GM23338 (cell line): ENCODE measurements around the gene SYNE3.

Experiments
- CREB1 ChIP-seq: fragments of 250-450 bp; sonication (Bioruptor Pico); IDR thresholded peaks from 2 replicates; pipeline ENCODE4 v1.5.0; 2020; ENCODE audit warnings: low read depth, mild to moderate bottlenecking, moderate library complexity
- EZH2 ChIP-seq: fragments of 200-600 bp; sonication (generic); IDR thresholded peaks from one replicate; pipeline ENCODE4 v1.8.0; 2017; ENCODE audit warnings: antibody characterized with exemption, mild to moderate bottlenecking, low read depth; ENCODE audit not compliant: unreplicated experiment
- EZH2phosphoT487 ChIP-seq: fragments of 200-600 bp; sonication (generic); IDR thresholded peaks from one replicate; pipeline ENCODE4 v1.8.1; 2018; ENCODE audit warnings: antibody characterized with exemption; ENCODE audit not compliant: unreplicated experiment
- JUNB ChIP-seq: IDR thresholded peaks from one replicate; pipeline ENCODE4 v1.6.1; 2016; ENCODE audit warnings: antibody characterized with exemption; ENCODE audit not compliant: unreplicated experiment
- POLR2AphosphoS5 ChIP-seq: IDR thresholded peaks from 2 replicates; pipeline ENCODE4 v1.6.1; 2016; ENCODE audit warnings: antibody characterized with exemption, low read depth
- STAT1 ChIP-seq: IDR thresholded peaks from one replicate; pipeline ENCODE4 v1.6.1; 2016; ENCODE audit warnings: antibody characterized with exemption; ENCODE audit not compliant: unreplicated experiment
- ZNF114 ChIP-seq: fragments of 250-450 bp; sonication (Bioruptor Pico); IDR thresholded peaks from 2 replicates; pipeline ENCODE4 v1.5.0; 2020; ENCODE audit warnings: mild to moderate bottlenecking, moderate library complexity
- ZNF331 ChIP-seq: fragments of 250-450 bp; sonication (Bioruptor Pico); IDR thresholded peaks from 2 replicates; pipeline ENCODE4 v1.5.0; 2020; ENCODE audit warnings: low read depth, mild to moderate bottlenecking, moderate library complexity
- TF ChIP-seq, protein P1 (sequence below), 2 experiments: fragments of 200-600 bp in 1 of 2; sonication (generic) in 1 of 2; conservative IDR thresholded peaks; 2 replicates each; pipeline versions ENCODE4 v1.5.1 to v1.6.1; 2016 to 2017; ENCODE audit warnings: antibody characterized with exemption in 2 of 2, low read depth in 2 of 2, mild to moderate bottlenecking in 2 of 2, moderate library complexity in 1 of 2
- TF ChIP-seq, protein P2 (sequence below): IDR thresholded peaks from one replicate; pipeline ENCODE4 v1.6.1; 2018; ENCODE audit warnings: antibody characterized with exemption; ENCODE audit not compliant: unreplicated experiment
- TF ChIP-seq, protein P3 (sequence below): IDR thresholded peaks from 2 replicates; pipeline ENCODE4 v1.6.1; 2016; ENCODE audit warnings: antibody characterized with exemption
- TF ChIP-seq, protein P4 (sequence below): fragments of 250-450 bp; sonication (Bioruptor Pico); IDR thresholded peaks from 2 replicates; pipeline ENCODE4 v1.5.0; 2020; ENCODE audit warnings: mild to moderate bottlenecking, moderate library complexity

DNA sequence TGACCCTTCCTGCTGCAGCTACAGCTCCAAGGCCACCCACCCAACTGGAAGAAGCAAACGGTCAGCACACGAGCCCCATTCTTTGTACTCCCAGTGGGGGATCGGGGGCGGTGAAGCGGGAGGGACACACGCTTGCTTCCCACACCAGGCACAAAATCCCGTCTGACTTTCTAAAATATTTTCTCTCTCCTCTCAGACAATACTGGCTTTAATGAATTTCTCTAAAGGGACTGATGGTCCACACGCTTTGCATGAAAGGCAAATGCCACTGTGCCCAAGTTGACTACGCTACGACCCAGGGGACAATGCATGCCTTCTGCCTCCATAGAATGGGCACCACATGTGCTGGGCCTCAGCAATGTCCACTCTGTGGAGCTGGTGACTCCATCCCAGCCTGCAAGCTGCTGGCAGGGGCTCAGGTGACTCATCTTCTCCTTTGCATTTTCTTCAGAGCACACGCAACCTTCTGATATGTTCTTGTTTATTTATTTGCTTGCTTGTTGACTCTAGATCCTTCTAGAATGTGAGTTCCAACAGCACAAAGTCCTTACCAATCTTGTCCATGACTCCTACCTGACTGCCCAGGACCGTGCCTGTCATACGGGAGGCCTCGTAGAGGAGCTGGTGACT is 15.6 kb downstream of the SYNE3 start:
- TF ChIP-seq, protein P1, sequence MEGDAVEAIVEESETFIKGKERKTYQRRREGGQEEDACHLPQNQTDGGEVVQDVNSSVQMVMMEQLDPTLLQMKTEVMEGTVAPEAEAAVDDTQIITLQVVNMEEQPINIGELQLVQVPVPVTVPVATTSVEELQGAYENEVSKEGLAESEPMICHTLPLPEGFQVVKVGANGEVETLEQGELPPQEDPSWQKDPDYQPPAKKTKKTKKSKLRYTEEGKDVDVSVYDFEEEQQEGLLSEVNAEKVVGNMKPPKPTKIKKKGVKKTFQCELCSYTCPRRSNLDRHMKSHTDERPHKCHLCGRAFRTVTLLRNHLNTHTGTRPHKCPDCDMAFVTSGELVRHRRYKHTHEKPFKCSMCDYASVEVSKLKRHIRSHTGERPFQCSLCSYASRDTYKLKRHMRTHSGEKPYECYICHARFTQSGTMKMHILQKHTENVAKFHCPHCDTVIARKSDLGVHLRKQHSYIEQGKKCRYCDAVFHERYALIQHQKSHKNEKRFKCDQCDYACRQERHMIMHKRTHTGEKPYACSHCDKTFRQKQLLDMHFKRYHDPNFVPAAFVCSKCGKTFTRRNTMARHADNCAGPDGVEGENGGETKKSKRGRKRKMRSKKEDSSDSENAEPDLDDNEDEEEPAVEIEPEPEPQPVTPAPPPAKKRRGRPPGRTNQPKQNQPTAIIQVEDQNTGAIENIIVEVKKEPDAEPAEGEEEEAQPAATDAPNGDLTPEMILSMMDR (conservative IDR thresholded peaks at IDR 0.05; ENCODE audit: low read depth in 2 of 2) = no peak
- TF ChIP-seq, protein P2, sequence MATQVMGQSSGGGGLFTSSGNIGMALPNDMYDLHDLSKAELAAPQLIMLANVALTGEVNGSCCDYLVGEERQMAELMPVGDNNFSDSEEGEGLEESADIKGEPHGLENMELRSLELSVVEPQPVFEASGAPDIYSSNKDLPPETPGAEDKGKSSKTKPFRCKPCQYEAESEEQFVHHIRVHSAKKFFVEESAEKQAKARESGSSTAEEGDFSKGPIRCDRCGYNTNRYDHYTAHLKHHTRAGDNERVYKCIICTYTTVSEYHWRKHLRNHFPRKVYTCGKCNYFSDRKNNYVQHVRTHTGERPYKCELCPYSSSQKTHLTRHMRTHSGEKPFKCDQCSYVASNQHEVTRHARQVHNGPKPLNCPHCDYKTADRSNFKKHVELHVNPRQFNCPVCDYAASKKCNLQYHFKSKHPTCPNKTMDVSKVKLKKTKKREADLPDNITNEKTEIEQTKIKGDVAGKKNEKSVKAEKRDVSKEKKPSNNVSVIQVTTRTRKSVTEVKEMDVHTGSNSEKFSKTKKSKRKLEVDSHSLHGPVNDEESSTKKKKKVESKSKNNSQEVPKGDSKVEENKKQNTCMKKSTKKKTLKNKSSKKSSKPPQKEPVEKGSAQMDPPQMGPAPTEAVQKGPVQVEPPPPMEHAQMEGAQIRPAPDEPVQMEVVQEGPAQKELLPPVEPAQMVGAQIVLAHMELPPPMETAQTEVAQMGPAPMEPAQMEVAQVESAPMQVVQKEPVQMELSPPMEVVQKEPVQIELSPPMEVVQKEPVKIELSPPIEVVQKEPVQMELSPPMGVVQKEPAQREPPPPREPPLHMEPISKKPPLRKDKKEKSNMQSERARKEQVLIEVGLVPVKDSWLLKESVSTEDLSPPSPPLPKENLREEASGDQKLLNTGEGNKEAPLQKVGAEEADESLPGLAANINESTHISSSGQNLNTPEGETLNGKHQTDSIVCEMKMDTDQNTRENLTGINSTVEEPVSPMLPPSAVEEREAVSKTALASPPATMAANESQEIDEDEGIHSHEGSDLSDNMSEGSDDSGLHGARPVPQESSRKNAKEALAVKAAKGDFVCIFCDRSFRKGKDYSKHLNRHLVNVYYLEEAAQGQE = no peak
- TF ChIP-seq EZH2phosphoT487 (no peak), CREB1 (CRISPR knock-in tag) (no peak), EZH2 (no peak), POLR2AphosphoS5 (no peak), JUNB (no peak), ZNF331 (CRISPR knock-in tag) (no peak), ZNF114 (CRISPR knock-in tag) (no peak), STAT1 (no peak)
- TF ChIP-seq, protein P3, sequence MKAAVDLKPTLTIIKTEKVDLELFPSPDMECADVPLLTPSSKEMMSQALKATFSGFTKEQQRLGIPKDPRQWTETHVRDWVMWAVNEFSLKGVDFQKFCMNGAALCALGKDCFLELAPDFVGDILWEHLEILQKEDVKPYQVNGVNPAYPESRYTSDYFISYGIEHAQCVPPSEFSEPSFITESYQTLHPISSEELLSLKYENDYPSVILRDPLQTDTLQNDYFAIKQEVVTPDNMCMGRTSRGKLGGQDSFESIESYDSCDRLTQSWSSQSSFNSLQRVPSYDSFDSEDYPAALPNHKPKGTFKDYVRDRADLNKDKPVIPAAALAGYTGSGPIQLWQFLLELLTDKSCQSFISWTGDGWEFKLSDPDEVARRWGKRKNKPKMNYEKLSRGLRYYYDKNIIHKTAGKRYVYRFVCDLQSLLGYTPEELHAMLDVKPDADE = no peak
- TF ChIP-seq, protein P4, sequence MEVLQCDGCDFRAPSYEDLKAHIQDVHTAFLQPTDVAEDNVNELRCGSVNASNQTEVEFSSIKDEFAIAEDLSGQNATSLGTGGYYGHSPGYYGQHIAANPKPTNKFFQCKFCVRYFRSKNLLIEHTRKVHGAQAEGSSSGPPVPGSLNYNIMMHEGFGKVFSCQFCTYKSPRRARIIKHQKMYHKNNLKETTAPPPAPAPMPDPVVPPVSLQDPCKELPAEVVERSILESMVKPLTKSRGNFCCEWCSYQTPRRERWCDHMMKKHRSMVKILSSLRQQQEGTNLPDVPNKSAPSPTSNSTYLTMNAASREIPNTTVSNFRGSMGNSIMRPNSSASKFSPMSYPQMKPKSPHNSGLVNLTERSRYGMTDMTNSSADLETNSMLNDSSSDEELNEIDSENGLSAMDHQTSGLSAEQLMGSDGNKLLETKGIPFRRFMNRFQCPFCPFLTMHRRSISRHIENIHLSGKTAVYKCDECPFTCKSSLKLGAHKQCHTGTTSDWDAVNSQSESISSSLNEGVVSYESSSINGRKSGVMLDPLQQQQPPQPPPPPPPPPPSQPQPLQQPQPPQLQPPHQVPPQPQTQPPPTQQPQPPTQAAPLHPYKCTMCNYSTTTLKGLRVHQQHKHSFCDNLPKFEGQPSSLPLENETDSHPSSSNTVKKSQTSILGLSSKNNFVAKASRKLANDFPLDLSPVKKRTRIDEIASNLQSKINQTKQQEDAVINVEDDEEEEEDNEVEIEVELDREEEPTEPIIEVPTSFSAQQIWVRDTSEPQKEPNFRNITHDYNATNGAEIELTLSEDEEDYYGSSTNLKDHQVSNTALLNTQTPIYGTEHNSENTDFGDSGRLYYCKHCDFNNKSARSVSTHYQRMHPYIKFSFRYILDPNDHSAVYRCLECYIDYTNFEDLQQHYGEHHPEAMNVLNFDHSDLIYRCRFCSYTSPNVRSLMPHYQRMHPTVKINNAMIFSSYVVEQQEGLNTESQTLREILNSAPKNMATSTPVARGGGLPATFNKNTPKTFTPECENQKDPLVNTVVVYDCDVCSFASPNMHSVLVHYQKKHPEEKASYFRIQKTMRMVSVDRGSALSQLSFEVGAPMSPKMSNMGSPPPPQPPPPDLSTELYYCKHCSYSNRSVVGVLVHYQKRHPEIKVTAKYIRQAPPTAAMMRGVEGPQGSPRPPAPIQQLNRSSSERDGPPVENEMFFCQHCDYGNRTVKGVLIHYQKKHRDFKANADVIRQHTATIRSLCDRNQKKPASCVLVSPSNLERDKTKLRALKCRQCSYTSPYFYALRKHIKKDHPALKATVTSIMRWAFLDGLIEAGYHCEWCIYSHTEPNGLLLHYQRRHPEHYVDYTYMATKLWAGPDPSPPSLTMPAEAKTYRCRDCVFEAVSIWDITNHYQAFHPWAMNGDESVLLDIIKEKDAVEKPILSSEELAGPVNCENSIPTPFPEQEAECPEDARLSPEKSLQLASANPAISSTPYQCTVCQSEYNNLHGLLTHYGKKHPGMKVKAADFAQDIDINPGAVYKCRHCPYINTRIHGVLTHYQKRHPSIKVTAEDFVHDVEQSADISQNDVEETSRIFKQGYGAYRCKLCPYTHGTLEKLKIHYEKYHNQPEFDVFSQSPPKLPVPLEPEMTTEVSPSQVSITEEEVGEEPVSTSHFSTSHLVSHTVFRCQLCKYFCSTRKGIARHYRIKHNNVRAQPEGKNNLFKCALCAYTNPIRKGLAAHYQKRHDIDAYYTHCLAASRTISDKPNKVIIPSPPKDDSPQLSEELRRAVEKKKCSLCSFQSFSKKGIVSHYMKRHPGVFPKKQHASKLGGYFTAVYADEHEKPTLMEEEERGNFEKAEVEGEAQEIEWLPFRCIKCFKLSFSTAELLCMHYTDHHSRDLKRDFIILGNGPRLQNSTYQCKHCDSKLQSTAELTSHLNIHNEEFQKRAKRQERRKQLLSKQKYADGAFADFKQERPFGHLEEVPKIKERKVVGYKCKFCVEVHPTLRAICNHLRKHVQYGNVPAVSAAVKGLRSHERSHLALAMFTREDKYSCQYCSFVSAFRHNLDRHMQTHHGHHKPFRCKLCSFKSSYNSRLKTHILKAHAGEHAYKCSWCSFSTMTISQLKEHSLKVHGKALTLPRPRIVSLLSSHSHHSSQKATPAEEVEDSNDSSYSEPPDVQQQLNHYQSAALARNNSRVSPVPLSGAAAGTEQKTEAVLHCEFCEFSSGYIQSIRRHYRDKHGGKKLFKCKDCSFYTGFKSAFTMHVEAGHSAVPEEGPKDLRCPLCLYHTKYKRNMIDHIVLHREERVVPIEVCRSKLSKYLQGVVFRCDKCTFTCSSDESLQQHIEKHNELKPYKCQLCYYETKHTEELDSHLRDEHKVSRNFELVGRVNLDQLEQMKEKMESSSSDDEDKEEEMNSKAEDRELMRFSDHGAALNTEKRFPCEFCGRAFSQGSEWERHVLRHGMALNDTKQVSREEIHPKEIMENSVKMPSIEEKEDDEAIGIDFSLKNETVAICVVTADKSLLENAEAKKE (CRISPR knock-in tag) = no peak
